SK-N-SH treated with all-trans-retinoic acid at 6 μM for 48 hours (cell line): ENCODE results near the gene DPM2.

Source experiments
- ATAC-seq: fragments of 200-7000 bp; cut with Tn5 transposase; 3 replicates; pipeline ENCODE4 v1.9.1; 2020; ENCODE audit warnings: mild to moderate bottlenecking, moderate library complexity
- ARNTL ChIP-seq: fragments of 450-650 bp; formaldehyde crosslinking; IDR thresholded peaks from 2 replicates; pipeline ENCODE4 v1.5.0; 2020; ENCODE audit warnings: low read depth, mild to moderate bottlenecking, moderate library complexity, borderline replicate concordance
- BACH2 ChIP-seq: fragments of 250-450 bp; sonication (Bioruptor Pico); IDR thresholded peaks from 2 replicates; pipeline ENCODE4 v1.9.0; 2021; ENCODE audit warnings: mild to moderate bottlenecking, borderline replicate concordance
- CREB5 ChIP-seq: fragments of 250-450 bp; sonication (Bioruptor Pico); IDR thresholded peaks from 2 replicates; pipeline ENCODE4 v1.5.1; 2020; ENCODE audit warnings: low read depth, mild to moderate bottlenecking, moderate library complexity
- CSDC2 ChIP-seq: fragments of 250-450 bp; sonication (Bioruptor Pico); IDR thresholded peaks from 2 replicates; pipeline ENCODE4 v1.5.0; 2020; ENCODE audit warnings: mild to moderate bottlenecking, moderate library complexity
- CSRNP3 ChIP-seq: fragments of 250-450 bp; sonication (Bioruptor Pico); IDR thresholded peaks from 2 replicates; pipeline ENCODE4 v1.5.1; 2021; ENCODE audit warnings: mild to moderate bottlenecking, moderate library complexity
- ESRRG ChIP-seq: fragments of 250-450 bp; sonication (Bioruptor Pico); IDR thresholded peaks from 2 replicates; pipeline ENCODE4 v1.6.1; 2021; ENCODE audit warnings: mild to moderate bottlenecking
- GLIS3 ChIP-seq: fragments of 250-450 bp; sonication (Bioruptor Pico); IDR thresholded peaks from 2 replicates; pipeline ENCODE4 v1.5.0; 2020; ENCODE audit warnings: mild to moderate bottlenecking, moderate library complexity
- OSR1 ChIP-seq: fragments of 250-450 bp; sonication (Bioruptor Pico); IDR thresholded peaks from 2 replicates; pipeline ENCODE4 v1.8.0; 2022; ENCODE audit warnings: moderate library complexity, mild to moderate bottlenecking, inconsistent platforms
- PATZ1 ChIP-seq: fragments of 250-450 bp; sonication (Bioruptor Pico); IDR thresholded peaks from 2 replicates; pipeline ENCODE4 v1.8.0; 2020; ENCODE audit warnings: mild to moderate bottlenecking, moderate library complexity, borderline replicate concordance
- POU6F1 ChIP-seq: fragments of 250-450 bp; sonication (Bioruptor Pico); IDR thresholded peaks from 2 replicates; pipeline ENCODE4 v1.8.0; 2021; ENCODE audit warnings: low read depth, mild to moderate bottlenecking, moderate library complexity, borderline replicate concordance
- PPARA ChIP-seq: fragments of 250-450 bp; sonication (Bioruptor Pico); IDR thresholded peaks from 2 replicates; pipeline ENCODE4 v1.5.0; 2020; ENCODE audit warnings: mild to moderate bottlenecking, borderline replicate concordance
- RARB ChIP-seq: fragments of 250-450 bp; sonication (Bioruptor Pico); IDR thresholded peaks from 2 replicates; pipeline ENCODE4 v1.8.0; 2021; ENCODE audit warnings: mild to moderate bottlenecking, moderate library complexity
- TCF4 ChIP-seq: fragments of 250-450 bp; sonication (Bioruptor Pico); IDR thresholded peaks from 2 replicates; pipeline ENCODE4 v1.8.0; 2021; ENCODE audit warnings: mild to moderate bottlenecking, moderate library complexity, borderline replicate concordance
- TOX ChIP-seq: fragments of 250-450 bp; sonication (Bioruptor Pico); IDR thresholded peaks from 2 replicates; pipeline ENCODE4 v1.8.0; 2021; ENCODE audit warnings: mild to moderate bottlenecking, moderate library complexity, borderline replicate concordance
- TSHZ2 ChIP-seq: fragments of 250-450 bp; sonication (Bioruptor Pico); IDR thresholded peaks from 2 replicates; pipeline ENCODE4 v1.5.0; 2020; ENCODE audit warnings: mild to moderate bottlenecking, moderate library complexity
- ZC3H10 ChIP-seq: fragments of 250-450 bp; sonication (Bioruptor Pico); IDR thresholded peaks from 2 replicates; pipeline ENCODE4 v1.5.1; 2021; ENCODE audit warnings: mild to moderate bottlenecking, moderate library complexity
- ZFP3 ChIP-seq: fragments of 250-450 bp; sonication (Bioruptor Pico); IDR thresholded peaks from 2 replicates; pipeline ENCODE4 v1.5.0; 2020; ENCODE audit warnings: mild to moderate bottlenecking, moderate library complexity
- ZNF565 ChIP-seq: fragments of 450-650 bp; formaldehyde crosslinking; conservative IDR thresholded peaks from 2 replicates; pipeline ENCODE4 v1.5.0; 2020; ENCODE audit warnings: low read depth, mild to moderate bottlenecking, moderate library complexity
- ZNF70 ChIP-seq: fragments of 450-650 bp; formaldehyde crosslinking; IDR thresholded peaks from 2 replicates; pipeline ENCODE4 v1.5.0; 2020; ENCODE audit warnings: mild to moderate bottlenecking, moderate library complexity

The DPM2 gene

GRCh38 chr9:127908660-127908926, 29.1 kb downstream of the DPM2 start:
- ATAC-seq: no peak
- TF ChIP-seq OSR1 (CRISPR knock-in tag): no peak
- TF ChIP-seq RARB: no peak
- no peak for TF ChIP-seq POU6F1 (CRISPR knock-in tag)
- TF ChIP-seq CREB5 (CRISPR knock-in tag): no peak
- TF ChIP-seq CSRNP3 (CRISPR knock-in tag): no peak
- no peak for TF ChIP-seq CSDC2 (CRISPR knock-in tag)
- no peak for TF ChIP-seq PPARA (CRISPR knock-in tag)
- no peak for TF ChIP-seq TCF4 (CRISPR knock-in tag)
- no peak for TF ChIP-seq ARNTL
- TF ChIP-seq, all 23 proteins: peak for 0

GRCh38 chr9:127907867-127908659, 29.6 kb downstream of the DPM2 start:
- no peak for ATAC-seq
- TF ChIP-seq TOX: no peak

GRCh38 chr9:127905788-127906191, 31.9 kb downstream of the DPM2 start:
- no peak; the same call in 2 of the 3 replicates for ATAC-seq
- TF ChIP-seq RARB (no peak), TOX (no peak), CREB5 (CRISPR knock-in tag) (no peak), PATZ1 (CRISPR knock-in tag) (no peak), TSHZ2 (CRISPR knock-in tag) (no peak), ZFP3 (CRISPR knock-in tag) (no peak), OSR1 (CRISPR knock-in tag) (no peak), ZC3H10 (CRISPR knock-in tag) (no peak), ZNF565 (CRISPR knock-in tag) (no peak)

- no peak for ATAC-seq
- no peak for TF ChIP-seq CREB5 (CRISPR knock-in tag)
- no peak for TF ChIP-seq TOX
- no peak for TF ChIP-seq RARB
- TF ChIP-seq GLIS3 (CRISPR knock-in tag): no peak
- no peak for TF ChIP-seq TSHZ2 (CRISPR knock-in tag)
- no peak for TF ChIP-seq ARNTL
- no peak for TF ChIP-seq ZFP3 (CRISPR knock-in tag)
- TF ChIP-seq ESRRG (CRISPR knock-in tag): no peak
- no peak for TF ChIP-seq ZNF70 (CRISPR knock-in tag)
- no peak for TF ChIP-seq BACH2 (CRISPR knock-in tag)
- TF ChIP-seq ZNF565 (CRISPR knock-in tag): no peak
These were observed 32.5 kb downstream of the DPM2 start for GRCh38 chr9:127905004-127905728.
